ENCODE data around the gene FASTK. TPM values are rescaled to one million over a fixed set of nuclear protein-coding genes. Genes with fewer than 3 reads are reported as not detected.
"Not testable (repeated sequence)": the region's sequence is repeated elsewhere in the genome, so short reads cannot be mapped to it uniquely, and the experiment has no call there.

Gene FASTK
- total RNA-seq, 1 donor = 87.2 TPM

DNA sequence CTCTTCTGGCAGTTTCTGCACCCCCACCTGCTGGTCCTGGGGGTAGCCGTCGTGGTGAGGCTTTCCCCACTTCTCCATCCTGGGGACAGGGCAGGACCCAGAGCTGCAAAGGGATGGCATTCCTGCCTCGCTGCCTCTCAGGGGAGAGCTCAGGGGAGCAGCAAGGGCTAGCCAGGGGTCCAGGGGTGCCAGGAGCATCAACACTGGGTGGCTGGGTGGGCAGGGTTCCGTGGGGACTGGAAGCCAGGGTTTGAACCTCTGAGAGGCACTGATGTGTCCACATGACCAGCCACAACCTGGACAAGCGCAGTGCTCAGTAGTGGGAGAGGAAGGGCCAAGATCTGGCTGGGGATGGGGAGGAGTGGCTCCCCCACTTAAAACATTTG is 46.8 kb downstream of the FASTK start:
- no peak for TF ChIP-seq CTCF (IDR thresholded peaks at IDR 0.05; ENCODE audit: insufficient read depth, low read depth, low read length)
- no peak for DNase-seq (ENCODE audit: low read depth)

GRCh38 chr7:151032936-151033863 is 47.4 kb downstream of the FASTK start:
- no peak overlapping the region for H3K4me3 ChIP-seq (ENCODE audit: low read depth, low read length)
- no peak for TF ChIP-seq CTCF (IDR thresholded peaks at IDR 0.05; ENCODE audit: insufficient read depth, low read depth, low read length)
- DNase-seq (ENCODE audit: low read depth) = no peak

More for the DNA sequence above, 46.8 kb downstream of the FASTK start:
- H3K4me3 ChIP-seq (ENCODE audit: low read depth, low read length) = no peak overlapping the region

DNA sequence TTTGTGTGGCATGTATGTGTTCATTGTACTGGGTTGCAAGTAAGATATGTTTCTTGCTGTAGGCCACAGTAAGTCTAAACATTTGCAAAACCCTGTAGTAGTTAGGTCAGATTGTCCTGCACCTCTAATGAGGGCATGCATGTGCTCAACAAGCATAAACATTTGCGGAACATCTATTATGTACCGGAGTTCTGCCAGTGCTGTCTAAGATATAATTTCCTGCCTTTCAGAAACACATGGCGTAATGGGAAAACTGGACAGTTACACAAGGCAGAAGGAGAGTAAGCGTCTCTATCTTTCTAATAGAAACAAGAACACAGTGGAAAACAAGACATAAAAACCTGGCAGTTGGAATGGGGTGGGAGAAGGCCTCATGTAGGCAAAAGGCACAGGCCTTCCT is 49.6 kb downstream of the FASTK start:
- H3K4me3 ChIP-seq (ENCODE audit: low read depth, low read length) = no peak overlapping the region
- peak; percentile 75 for DNase-seq (ENCODE audit: low read depth)
- TF ChIP-seq CTCF (IDR thresholded peaks at IDR 0.05; ENCODE audit: insufficient read depth, low read depth, low read length) = no peak

DNA sequence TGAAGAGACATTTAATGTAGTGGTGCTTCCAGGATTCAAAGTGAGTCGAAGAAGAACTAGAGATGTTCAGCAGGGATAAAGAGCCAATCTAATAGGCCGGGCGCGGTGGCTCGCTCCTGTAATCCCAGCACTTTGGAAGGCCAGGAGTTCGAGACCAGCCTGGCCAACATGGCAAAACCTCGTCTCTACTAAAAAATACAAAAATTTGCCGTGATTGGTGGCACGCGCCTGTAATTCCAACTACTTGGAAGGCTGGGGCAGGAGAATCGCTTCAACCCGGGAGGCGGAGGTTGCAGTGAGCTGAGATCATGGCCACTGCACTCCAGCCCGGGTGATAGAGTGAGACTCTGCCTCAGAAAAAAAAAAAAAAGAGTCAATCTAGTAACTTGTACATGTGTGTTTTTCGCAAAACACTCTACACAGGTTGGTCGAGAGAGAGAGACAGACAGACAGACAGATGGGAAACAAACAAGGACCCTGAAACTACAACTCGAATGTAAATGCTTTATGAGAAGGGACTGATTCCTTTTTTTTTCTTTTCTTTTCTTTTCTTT is 51.6 kb downstream of the FASTK start:
- TF ChIP-seq CTCF (IDR thresholded peaks at IDR 0.05; ENCODE audit: insufficient read depth, low read depth, low read length) = no peak
- DNase-seq (ENCODE audit: low read depth) = no peak
- peak overlapping the region; percentile 81 for H3K4me3 ChIP-seq (ENCODE audit: low read depth, low read length)

- peak; percentile 100 for DNase-seq (ENCODE audit: low read depth)
- peak; percentile 40 for TF ChIP-seq CTCF (IDR thresholded peaks at IDR 0.05; ENCODE audit: insufficient read depth, low read depth, low read length)
- H3K4me3 ChIP-seq (ENCODE audit: low read depth, low read length) = peak within 1 kb of the TSS; percentile 81
Measured at GRCh38 chr7:151028131-151028947, 52.3 kb downstream of the FASTK start, which contains the start of gene ABCB8. Gene ABCB8 (plus strand): TSS chr7:151028450. CDS start chr7:151028516, 66 bp downstream.

- not testable (repeated sequence) for DNase-seq (ENCODE audit: low read depth)
- H3K4me3 ChIP-seq (ENCODE audit: low read depth, low read length) = peak overlapping the region; percentile 81
Measured at GRCh38 chr7:151027728-151028130, 52.9 kb downstream of the FASTK start.

DNA sequence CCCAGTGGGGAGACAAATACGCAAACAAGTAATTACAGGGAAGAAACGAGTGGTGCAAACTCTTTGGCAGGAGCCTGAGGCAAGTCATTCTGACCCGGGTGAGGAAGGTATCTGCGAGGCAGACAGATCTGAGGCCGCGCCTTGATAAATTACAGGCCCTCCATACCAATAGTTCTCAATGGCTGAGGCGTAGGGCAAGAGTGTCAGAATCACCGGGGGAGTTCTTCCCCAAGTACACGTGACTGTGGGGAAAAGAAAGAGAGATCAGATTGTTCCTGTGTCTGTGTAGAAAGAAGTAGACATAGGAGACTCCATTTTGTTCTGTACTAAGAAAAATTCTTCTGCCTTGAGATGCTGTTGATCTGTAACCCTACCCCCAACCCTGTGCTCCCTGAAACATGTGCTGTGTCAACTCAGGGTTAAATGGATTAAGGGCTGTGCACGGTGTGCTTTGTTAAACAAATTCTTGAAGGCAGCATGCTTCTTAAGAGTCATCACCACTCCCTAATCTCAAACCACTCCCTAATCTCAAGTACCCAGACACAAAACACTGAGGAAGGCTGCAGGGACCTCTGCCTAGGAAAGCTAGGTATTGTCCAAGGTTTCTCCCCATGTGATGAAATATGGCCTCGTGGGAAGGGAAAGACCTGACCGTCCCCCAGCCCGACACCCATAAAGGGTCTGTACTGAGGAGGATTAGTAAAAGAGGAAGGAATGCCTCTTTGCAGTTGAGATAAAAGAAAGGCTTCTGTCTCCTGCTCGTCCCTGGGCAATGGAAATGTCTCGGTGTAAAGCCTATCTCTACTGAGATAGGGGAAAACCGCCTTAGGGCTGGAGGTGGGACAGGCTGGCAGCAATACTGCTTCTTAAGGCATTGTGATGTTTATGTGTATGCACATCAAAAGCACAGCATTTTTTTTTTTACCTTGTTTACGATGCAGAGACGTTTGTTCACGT is 53.6 kb downstream of the FASTK start:
- DNase-seq (ENCODE audit: low read depth) = peak; percentile 61
- H3K4me3 ChIP-seq (ENCODE audit: low read depth, low read length) = not testable (repeated sequence)

Data from fibroblast of villous mesenchyme (primary cell).